ENCODE measurements around the gene CPNE5.

The CPNE5 gene

DNA sequence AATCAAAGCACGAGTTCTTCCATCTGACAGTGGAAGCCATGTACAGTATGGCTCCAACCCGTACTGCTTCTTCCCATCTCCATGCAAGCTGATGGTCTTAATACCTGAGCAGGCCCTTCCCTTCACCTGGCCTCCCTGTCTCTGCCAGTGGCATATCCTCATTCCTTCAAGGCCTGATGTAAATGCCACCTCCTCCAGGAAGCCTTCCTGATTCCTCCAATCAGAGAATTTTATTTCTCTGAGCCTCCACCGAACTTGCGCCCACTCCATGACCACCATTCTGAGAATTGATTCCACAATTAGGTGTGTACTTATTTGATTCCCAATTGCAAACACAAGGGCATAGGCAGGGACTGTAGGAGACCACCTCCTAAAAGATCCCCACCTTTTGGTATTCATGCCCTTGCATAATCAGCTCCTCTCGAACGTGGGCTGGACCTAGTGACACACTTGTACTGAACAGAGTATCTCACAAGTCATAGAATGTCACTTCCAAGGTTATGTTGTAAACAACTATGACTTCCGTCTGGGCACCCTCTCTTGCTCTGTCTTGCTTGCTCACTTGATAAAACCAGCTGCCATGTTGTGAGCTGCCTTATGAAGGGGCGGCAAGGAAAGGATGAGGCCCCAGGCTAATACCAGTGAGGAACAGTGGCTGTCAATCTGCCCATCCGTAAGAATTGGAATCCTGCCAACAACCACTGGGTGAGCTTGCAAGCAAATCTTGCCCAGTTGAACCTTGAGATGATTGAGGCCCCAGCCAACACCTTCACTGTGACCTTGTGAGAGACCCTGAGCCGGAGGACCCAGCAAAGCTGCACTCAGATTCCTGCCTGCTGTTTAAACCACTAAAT, 38.8 kb downstream of the CPNE5 start:
- no peaks in the 10 kb centered on the region for H3K36me3 Mint-ChIP-seq (ENCODE audit: insufficient read depth)
- H3K27ac Mint-ChIP-seq (ENCODE audit: low read depth), result no peak overlapping the region
- peaks cover 28% of the 10 kb centered on the region for H3K27me3 Mint-ChIP-seq
- no peak for ATAC-seq (replicated peaks; ENCODE audit: extremely low read depth, poor library complexity, severe bottlenecking)
- H3K4me1 Mint-ChIP-seq, result no peaks in the 10 kb centered on the region
- DNase-seq (ENCODE audit: low spot score in 2 of 2), result no peak
- H3K9me3 Mint-ChIP-seq, result no peaks in the 10 kb centered on the region
- H3K4me3 Mint-ChIP-seq, result no peak overlapping the region

DNA sequence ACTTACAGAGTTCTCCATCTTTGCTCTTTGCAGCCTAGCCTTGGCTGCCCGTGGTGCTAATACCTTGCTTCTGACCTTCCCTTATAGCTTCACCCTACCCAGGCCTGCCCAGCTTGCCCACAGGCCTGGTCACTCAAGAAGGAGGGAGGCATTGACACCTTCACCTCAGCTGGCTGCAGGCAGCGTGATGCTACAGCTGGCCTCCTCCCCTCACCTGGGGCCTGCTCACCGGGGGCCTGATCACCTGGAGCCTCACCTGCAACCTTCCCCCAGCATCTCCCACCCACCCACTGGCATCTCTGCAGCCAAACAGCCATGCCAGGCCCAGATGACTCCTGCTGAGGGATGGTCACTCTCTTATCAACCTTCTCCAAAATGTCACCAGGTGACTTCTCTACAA, 40.4 kb downstream of the CPNE5 start:
- no peaks in the 10 kb centered on the region for H3K9me3 Mint-ChIP-seq
- no peaks in the 10 kb centered on the region for H3K4me1 Mint-ChIP-seq
- peaks cover 19% of the 10 kb centered on the region for H3K27me3 Mint-ChIP-seq
- DNase-seq (ENCODE audit: low spot score in 2 of 2) (no peak), ATAC-seq (replicated peaks; ENCODE audit: extremely low read depth, poor library complexity, severe bottlenecking) (no peak)
- no peaks in the 10 kb centered on the region for H3K36me3 Mint-ChIP-seq (ENCODE audit: insufficient read depth)
- no peak overlapping the region for H3K27ac Mint-ChIP-seq (ENCODE audit: low read depth)
- no peak overlapping the region for H3K4me3 Mint-ChIP-seq

GRCh38 chr6:36797653-36798052, 41.6 kb downstream of the CPNE5 start:
- Mint-ChIP-seq H3K4me1 (no peaks in the 10 kb centered on the region), H3K9me3 (no peaks in the 10 kb centered on the region), H3K27me3 (peaks cover 31% of the 10 kb centered on the region), H3K4me3 (no peak overlapping the region), H3K36me3 (ENCODE audit: insufficient read depth) (no peaks in the 10 kb centered on the region), H3K27ac (ENCODE audit: low read depth) (no peak overlapping the region)
- no peak for DNase-seq (ENCODE audit: low spot score in 2 of 2)
- ATAC-seq (replicated peaks; ENCODE audit: extremely low read depth, poor library complexity, severe bottlenecking), result no peak

- H3K27me3 Mint-ChIP-seq, result peaks cover 37% of the 10 kb centered on the region
- H3K4me3 Mint-ChIP-seq, result no peak overlapping the region
- DNase-seq (ENCODE audit: low spot score in 2 of 2) (no peak), ATAC-seq (replicated peaks; ENCODE audit: extremely low read depth, poor library complexity, severe bottlenecking) (no peak)
- H3K4me1 Mint-ChIP-seq, result no peaks in the 10 kb centered on the region
- no peaks in the 10 kb centered on the region for H3K36me3 Mint-ChIP-seq (ENCODE audit: insufficient read depth)
- no peak overlapping the region for H3K27ac Mint-ChIP-seq (ENCODE audit: low read depth)
- H3K9me3 Mint-ChIP-seq, result no peaks in the 10 kb centered on the region
Observed at GRCh38 chr6:36797055-36797454, 42.2 kb downstream of the CPNE5 start.

DNA sequence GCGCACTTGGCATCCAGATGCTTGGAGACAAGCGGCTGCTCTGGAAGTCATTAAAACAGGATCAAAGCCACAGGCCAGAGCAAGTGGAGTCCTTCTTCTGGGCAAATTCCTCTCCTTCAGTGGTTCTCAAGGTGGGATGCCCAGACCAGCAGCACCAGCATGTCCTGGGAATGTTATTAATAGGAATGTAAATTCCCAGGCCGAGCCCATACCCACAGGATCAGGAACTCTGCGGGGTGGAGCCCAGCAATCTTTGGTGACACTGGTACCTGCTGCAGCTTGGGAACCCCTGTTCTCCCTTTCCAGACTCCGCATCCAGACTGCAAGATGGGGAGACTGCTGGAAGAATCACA, 44.6 kb downstream of the CPNE5 start:
- DNase-seq (ENCODE audit: low spot score in 2 of 2), result no peak
- Mint-ChIP-seq H3K27me3 (peaks cover 48% of the 10 kb centered on the region), H3K27ac (ENCODE audit: low read depth) (no peak overlapping the region), H3K36me3 (ENCODE audit: insufficient read depth) (no peaks in the 10 kb centered on the region), H3K4me1 (no peaks in the 10 kb centered on the region), H3K4me3 (no peak overlapping the region), H3K9me3 (no peaks in the 10 kb centered on the region)
- ATAC-seq (replicated peaks; ENCODE audit: extremely low read depth, poor library complexity, severe bottlenecking), result no peak

DNA sequence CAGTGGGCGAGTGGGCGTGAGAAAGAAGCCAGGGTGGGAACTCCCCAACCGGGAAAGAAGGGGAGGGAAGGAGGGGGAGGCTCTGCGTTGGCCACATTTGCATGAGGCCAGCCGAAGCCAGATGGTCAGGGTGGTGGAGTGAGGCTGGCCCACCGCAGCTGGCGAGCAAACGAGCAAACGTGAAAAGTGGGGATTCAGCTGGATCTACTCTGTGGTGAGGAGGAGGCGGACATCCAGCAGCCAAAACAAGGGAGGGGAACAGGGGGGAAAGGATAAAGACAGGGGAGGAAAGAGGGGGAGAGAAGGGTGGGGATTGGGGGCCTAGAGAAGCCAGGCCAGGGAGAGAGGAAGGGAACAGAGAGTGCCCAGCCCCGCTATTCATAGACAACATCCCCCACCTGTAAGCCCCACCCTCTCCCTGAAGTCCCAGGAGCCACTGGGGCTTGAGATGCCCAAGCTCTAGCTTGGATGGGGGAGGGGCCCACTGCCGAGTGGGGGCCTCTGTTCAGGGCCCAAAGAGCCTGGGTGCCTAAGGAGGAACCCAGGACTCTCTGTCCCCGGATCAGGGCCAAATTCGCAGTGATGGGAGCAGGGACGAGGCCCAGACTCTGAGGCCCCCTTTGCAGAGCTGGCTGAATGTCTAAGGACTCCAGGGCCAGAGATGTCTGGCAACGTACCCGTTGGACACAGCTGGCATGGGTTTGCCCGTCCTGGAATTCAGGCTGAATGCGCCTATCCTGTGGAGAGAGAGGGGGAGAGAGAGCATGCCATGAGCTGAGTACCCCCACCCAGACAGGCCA, 45.1 kb downstream of the CPNE5 start:
- DNase-seq (ENCODE audit: low spot score in 2 of 2) (no peak), ATAC-seq (replicated peaks; ENCODE audit: extremely low read depth, poor library complexity, severe bottlenecking) (no peak)
- Mint-ChIP-seq H3K27ac (ENCODE audit: low read depth) (no peak overlapping the region), H3K27me3 (peaks cover 48% of the 10 kb centered on the region), H3K9me3 (no peaks in the 10 kb centered on the region), H3K4me3 (no peak overlapping the region), H3K4me1 (no peaks in the 10 kb centered on the region), H3K36me3 (ENCODE audit: insufficient read depth) (no peaks in the 10 kb centered on the region)

DNA sequence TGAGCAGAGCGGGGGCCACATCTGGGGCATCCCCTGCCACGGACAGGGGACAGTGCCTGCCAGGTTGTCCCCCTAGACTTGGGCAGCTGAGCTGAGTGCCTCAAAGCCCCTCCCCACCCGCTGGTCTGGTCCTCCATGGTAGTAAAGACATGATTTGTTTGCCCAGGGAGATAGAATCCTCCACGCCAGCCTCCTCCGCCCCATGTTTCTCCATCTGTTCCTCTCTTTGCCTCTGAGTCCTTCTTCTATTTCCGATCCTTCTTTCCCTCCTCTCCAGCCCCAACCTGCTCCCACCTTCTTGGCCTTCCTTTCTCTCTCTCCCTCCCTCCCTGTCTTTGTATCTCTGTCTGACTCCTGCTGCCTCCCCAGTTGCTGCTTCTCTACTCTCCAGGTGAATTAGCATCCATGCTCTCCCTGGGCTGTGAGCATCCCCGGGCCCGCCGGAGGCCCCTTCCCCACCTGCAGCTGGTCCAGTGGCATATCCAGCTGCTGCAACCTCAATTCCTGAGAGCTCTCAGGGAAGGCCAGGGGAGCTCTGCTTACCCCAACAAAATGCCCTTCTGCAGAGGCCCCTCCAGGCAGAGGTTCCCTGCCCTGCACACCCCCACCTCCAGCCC, 45.8 kb downstream of the CPNE5 start:
- no peaks in the 10 kb centered on the region for H3K4me1 Mint-ChIP-seq
- no peak overlapping the region for H3K27ac Mint-ChIP-seq (ENCODE audit: low read depth)
- no peak overlapping the region for H3K4me3 Mint-ChIP-seq
- no peak for DNase-seq (ENCODE audit: low spot score in 2 of 2)
- H3K27me3 Mint-ChIP-seq, result peaks cover 49% of the 10 kb centered on the region
- no peaks in the 10 kb centered on the region for H3K36me3 Mint-ChIP-seq (ENCODE audit: insufficient read depth)
- no peak for ATAC-seq (replicated peaks; ENCODE audit: extremely low read depth, poor library complexity, severe bottlenecking)
- H3K9me3 Mint-ChIP-seq, result no peaks in the 10 kb centered on the region

- Mint-ChIP-seq H3K27ac (ENCODE audit: low read depth) (no peak overlapping the region), H3K36me3 (ENCODE audit: insufficient read depth) (no peaks in the 10 kb centered on the region), H3K27me3 (peaks cover 61% of the 10 kb centered on the region), H3K9me3 (no peaks in the 10 kb centered on the region), H3K4me3 (no peak overlapping the region), H3K4me1 (no peaks in the 10 kb centered on the region)
- DNase-seq (ENCODE audit: low spot score in 2 of 2), result no peak
- no peak for ATAC-seq (replicated peaks; ENCODE audit: extremely low read depth, poor library complexity, severe bottlenecking)
Observed at GRCh38 chr6:36791521-36792135, 47.6 kb downstream of the CPNE5 start.

DNA sequence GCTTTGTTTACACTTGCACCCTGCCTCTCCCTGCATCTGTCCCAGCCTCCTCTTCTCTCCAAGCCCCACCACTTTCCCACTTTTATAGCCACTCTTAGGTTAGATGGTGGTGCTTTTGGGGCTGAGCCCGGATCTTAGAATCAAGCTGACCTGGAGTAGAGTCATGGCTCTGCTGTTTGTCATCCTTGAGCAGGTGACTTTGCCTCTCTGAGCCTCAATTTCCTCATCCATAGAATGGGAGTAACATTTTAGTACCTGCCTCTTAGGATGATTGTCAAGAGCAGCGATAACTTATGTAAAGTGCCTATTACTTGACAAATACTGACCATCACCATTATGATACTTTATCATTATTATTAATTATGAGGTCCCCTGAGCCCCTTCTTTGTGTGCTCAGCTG, 48.2 kb downstream of the CPNE5 start:
- H3K9me3 Mint-ChIP-seq, result no peaks in the 10 kb centered on the region
- H3K4me1 Mint-ChIP-seq, result no peaks in the 10 kb centered on the region
- no peak overlapping the region for H3K4me3 Mint-ChIP-seq
- no peaks in the 10 kb centered on the region for H3K36me3 Mint-ChIP-seq (ENCODE audit: insufficient read depth)
- H3K27ac Mint-ChIP-seq (ENCODE audit: low read depth), result no peak overlapping the region
- ATAC-seq (replicated peaks; ENCODE audit: extremely low read depth, poor library complexity, severe bottlenecking) (no peak), DNase-seq (ENCODE audit: low spot score in 2 of 2) (no peak)
- H3K27me3 Mint-ChIP-seq, result peaks cover 62% of the 10 kb centered on the region

- no peaks in the 10 kb centered on the region for H3K9me3 Mint-ChIP-seq
- no peaks in the 10 kb centered on the region for H3K4me1 Mint-ChIP-seq
- no peak for ATAC-seq (replicated peaks; ENCODE audit: extremely low read depth, poor library complexity, severe bottlenecking)
- no peaks in the 10 kb centered on the region for H3K36me3 Mint-ChIP-seq (ENCODE audit: insufficient read depth)
- no peak overlapping the region for H3K4me3 Mint-ChIP-seq
- DNase-seq (ENCODE audit: low spot score in 2 of 2), result no peak
- H3K27me3 Mint-ChIP-seq, result peaks cover 58% of the 10 kb centered on the region
- H3K27ac Mint-ChIP-seq (ENCODE audit: low read depth), result no peak overlapping the region
Observed at GRCh38 chr6:36788768-36789167, 50.5 kb downstream of the CPNE5 start.

GRCh38 chr6:36788186-36788585, 51.1 kb downstream of the CPNE5 start:
- Mint-ChIP-seq H3K4me1 (no peaks in the 10 kb centered on the region), H3K9me3 (no peaks in the 10 kb centered on the region), H3K4me3 (no peak overlapping the region), H3K27me3 (peaks cover 52% of the 10 kb centered on the region), H3K27ac (ENCODE audit: low read depth) (no peak overlapping the region), H3K36me3 (ENCODE audit: insufficient read depth) (no peaks in the 10 kb centered on the region)
- DNase-seq (ENCODE audit: low spot score in 2 of 2) (no peak), ATAC-seq (replicated peaks; ENCODE audit: extremely low read depth, poor library complexity, severe bottlenecking) (no peak)

GRCh38 chr6:36787210-36787609, 52.0 kb downstream of the CPNE5 start:
- Mint-ChIP-seq H3K27me3 (peaks cover 42% of the 10 kb centered on the region), H3K36me3 (ENCODE audit: insufficient read depth) (no peaks in the 10 kb centered on the region), H3K27ac (ENCODE audit: low read depth) (no peak overlapping the region), H3K4me1 (peaks cover 6% of the 10 kb centered on the region), H3K4me3 (no peak overlapping the region), H3K9me3 (no peaks in the 10 kb centered on the region)
- no peak for ATAC-seq (replicated peaks; ENCODE audit: extremely low read depth, poor library complexity, severe bottlenecking)
- no peak for DNase-seq (ENCODE audit: low spot score in 2 of 2)

Measured in central memory CD8-positive, alpha-beta T cell (primary cell).